ENCODE results near the gene ZNF497.

Gene ZNF497

GRCh38 chr19:58335630-58336029 lies 26.9 kb downstream of the ZNF497 start:
- no peak for TF ChIP-seq CTCF (conservative IDR thresholded peaks at IDR 0.05; ENCODE audit: low read length)
- DNase-seq (ENCODE audit: low read depth) = no peak
- no peak overlapping the region for H3K4me3 ChIP-seq (ENCODE audit: low read length)

- no peak for TF ChIP-seq CTCF (conservative IDR thresholded peaks at IDR 0.05; ENCODE audit: low read length)
- DNase-seq (ENCODE audit: low read depth) = no peak
- no peak overlapping the region for H3K4me3 ChIP-seq (ENCODE audit: low read length)
Observed at GRCh38 chr19:58334691-58335249, 27.8 kb downstream of the ZNF497 start.

GRCh38 chr19:58332697-58333096 lies 29.9 kb downstream of the ZNF497 start:
- no peak for TF ChIP-seq CTCF (conservative IDR thresholded peaks at IDR 0.05; ENCODE audit: low read length)
- no peak overlapping the region for H3K4me3 ChIP-seq (ENCODE audit: low read length)
- DNase-seq (ENCODE audit: low read depth) = no peak

GRCh38 chr19:58330458-58330857 lies 32.1 kb downstream of the ZNF497 start:
- no peak overlapping the region for H3K4me3 ChIP-seq (ENCODE audit: low read length)
- TF ChIP-seq CTCF (conservative IDR thresholded peaks at IDR 0.05; ENCODE audit: low read length) = no peak
- DNase-seq (ENCODE audit: low read depth) = peak; percentile 59

- TF ChIP-seq CTCF (conservative IDR thresholded peaks at IDR 0.05; ENCODE audit: low read length) = no peak
- no peak for DNase-seq (ENCODE audit: low read depth)
Observed at GRCh38 chr19:58328999-58329398, 33.6 kb downstream of the ZNF497 start.

GRCh38 chr19:58326914-58327726 lies 35.4 kb downstream of the ZNF497 start, which contains the start of gene ZSCAN22:
Gene ZSCAN22, plus strand, starts transcription at chr19:58326994. Its CDS starts 7,809 bp downstream, at chr19:58334803.
- no peak for TF ChIP-seq CTCF (conservative IDR thresholded peaks at IDR 0.05; ENCODE audit: low read length)
- peak; percentile 93 for DNase-seq (ENCODE audit: low read depth)
- H3K4me3 ChIP-seq (ENCODE audit: low read length) = peak within 1 kb of the TSS; percentile 96

More at GRCh38 chr19:58328999-58329398, 33.6 kb downstream of the ZNF497 start:
- no peak overlapping the region for H3K4me3 ChIP-seq (ENCODE audit: low read length)

- H3K4me3 ChIP-seq (ENCODE audit: low read length) = peak overlapping the region; percentile 96
- DNase-seq (ENCODE audit: low read depth) = no peak
- no peak for TF ChIP-seq CTCF (conservative IDR thresholded peaks at IDR 0.05; ENCODE audit: low read length)
Observed at GRCh38 chr19:58326501-58326913, 36.0 kb downstream of the ZNF497 start.

Data from AG10803 (cell line).